ENCODE measurements around the gene SOX6.

Gene SOX6

GRCh38 chr11:16317712-16318111 is 38.6 kb downstream of the SOX6 start:
- H3K4me3 ChIP-seq (ENCODE audit: low read length) = no peak overlapping the region
- no peaks in the 10 kb centered on the region for H3K9me2 ChIP-seq (replicated peaks; ENCODE audit: insufficient read depth, low read length)
- H3K79me2 ChIP-seq (ENCODE audit: low read length) = no peaks in the 10 kb centered on the region
- H3K27me3 ChIP-seq (replicated peaks; ENCODE audit: insufficient read depth, low read length) = no peaks in the 10 kb centered on the region
- H4K20me1 ChIP-seq (ENCODE audit: insufficient read depth, low read length) = no peaks in the 10 kb centered on the region
- no peaks in the 10 kb centered on the region for H3K36me3 ChIP-seq (replicated peaks; ENCODE audit: insufficient read depth, low read length)
- no peak overlapping the region for H2AFZ ChIP-seq (ENCODE audit: low read length)
- DNase-seq = no peak
- no peak overlapping the region for H3K27ac ChIP-seq (ENCODE audit: low read length)
- no peaks in the 10 kb centered on the region for H3K9me3 ChIP-seq (replicated peaks; ENCODE audit: insufficient read depth, low read length)
- no peak for TF ChIP-seq EZH2 (optimal IDR thresholded peaks at IDR 0.05; ENCODE audit: low read depth, low read length)
- TF ChIP-seq CTCF (IDR thresholded peaks at IDR 0.05; ENCODE audit: low read length) = no peak
- TF ChIP-seq EZH2phosphoT487 (IDR thresholded peaks at IDR 0.05; ENCODE audit: low read length) = no peak
- H3K9ac ChIP-seq (ENCODE audit: low read length) = no peak overlapping the region
- no peaks in the 10 kb centered on the region for H3K4me1 ChIP-seq (ENCODE audit: low read length)
- H3F3A ChIP-seq (ENCODE audit: insufficient read depth, low read length) = no peaks in the 10 kb centered on the region
- H3K4me2 ChIP-seq (ENCODE audit: low read depth, low read length) = no peak overlapping the region

- no peaks in the 10 kb centered on the region for H3K79me2 ChIP-seq (ENCODE audit: low read length)
- H3K36me3 ChIP-seq (replicated peaks; ENCODE audit: insufficient read depth, low read length) = no peaks in the 10 kb centered on the region
- no peak overlapping the region for H3K4me3 ChIP-seq (ENCODE audit: low read length)
- no peak for DNase-seq
- no peaks in the 10 kb centered on the region for H4K20me1 ChIP-seq (ENCODE audit: insufficient read depth, low read length)
- TF ChIP-seq CTCF (IDR thresholded peaks at IDR 0.05; ENCODE audit: low read length) (no peak), EZH2 (optimal IDR thresholded peaks at IDR 0.05; ENCODE audit: low read depth, low read length) (no peak), EZH2phosphoT487 (IDR thresholded peaks at IDR 0.05; ENCODE audit: low read length) (no peak)
- H3K27ac ChIP-seq (ENCODE audit: low read length) = no peak overlapping the region
- no peaks in the 10 kb centered on the region for H3K27me3 ChIP-seq (replicated peaks; ENCODE audit: insufficient read depth, low read length)
- H3K9me3 ChIP-seq (replicated peaks; ENCODE audit: insufficient read depth, low read length) = no peaks in the 10 kb centered on the region
- H3K4me2 ChIP-seq (ENCODE audit: low read depth, low read length) = no peak overlapping the region
- H3K4me1 ChIP-seq (ENCODE audit: low read length) = no peaks in the 10 kb centered on the region
- no peaks in the 10 kb centered on the region for H3F3A ChIP-seq (ENCODE audit: insufficient read depth, low read length)
- H3K9me2 ChIP-seq (replicated peaks; ENCODE audit: insufficient read depth, low read length) = no peaks in the 10 kb centered on the region
- H3K9ac ChIP-seq (ENCODE audit: low read length) = no peak overlapping the region
- H2AFZ ChIP-seq (ENCODE audit: low read length) = no peak overlapping the region
Measured at GRCh38 chr11:16313846-16314245, 42.5 kb downstream of the SOX6 start.

DNA sequence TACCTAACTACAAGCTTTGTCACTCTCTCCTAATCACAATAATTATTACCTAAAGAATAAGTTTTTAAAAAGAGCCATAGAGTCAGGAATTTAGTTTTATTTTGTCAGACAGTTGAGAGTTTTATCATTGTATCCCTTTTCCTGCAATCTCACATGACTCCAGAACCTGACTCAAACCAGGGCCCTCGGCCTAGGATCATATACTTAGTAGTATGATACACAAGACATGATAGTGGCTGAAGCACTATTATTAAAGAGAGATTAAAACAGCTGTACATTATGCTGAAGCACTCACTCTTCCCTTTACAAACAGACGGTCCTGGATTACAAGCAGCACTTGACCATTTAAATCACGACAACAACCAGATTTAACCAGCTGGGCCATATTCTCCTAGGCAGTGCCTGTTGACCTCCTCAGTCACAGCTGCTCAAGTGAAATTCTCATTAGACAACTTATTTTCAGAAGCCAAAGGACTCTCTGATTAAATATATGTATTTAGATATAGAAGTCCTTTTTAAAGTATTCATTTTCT is 44.0 kb downstream of the SOX6 start:
- no peaks in the 10 kb centered on the region for H3K36me3 ChIP-seq (replicated peaks; ENCODE audit: insufficient read depth, low read length)
- DNase-seq = no peak
- H3K27me3 ChIP-seq (replicated peaks; ENCODE audit: insufficient read depth, low read length) = no peaks in the 10 kb centered on the region
- no peaks in the 10 kb centered on the region for H3K9me3 ChIP-seq (replicated peaks; ENCODE audit: insufficient read depth, low read length)
- no peak overlapping the region for H3K4me2 ChIP-seq (ENCODE audit: low read depth, low read length)
- TF ChIP-seq CTCF (IDR thresholded peaks at IDR 0.05; ENCODE audit: low read length) (no peak), EZH2phosphoT487 (IDR thresholded peaks at IDR 0.05; ENCODE audit: low read length) (no peak), EZH2 (optimal IDR thresholded peaks at IDR 0.05; ENCODE audit: low read depth, low read length) (no peak)
- H3K79me2 ChIP-seq (ENCODE audit: low read length) = no peaks in the 10 kb centered on the region
- H3K9me2 ChIP-seq (replicated peaks; ENCODE audit: insufficient read depth, low read length) = no peaks in the 10 kb centered on the region
- no peaks in the 10 kb centered on the region for H4K20me1 ChIP-seq (ENCODE audit: insufficient read depth, low read length)
- no peaks in the 10 kb centered on the region for H3F3A ChIP-seq (ENCODE audit: insufficient read depth, low read length)
- H3K4me3 ChIP-seq (ENCODE audit: low read length) = no peak overlapping the region
- no peak overlapping the region for H3K27ac ChIP-seq (ENCODE audit: low read length)
- H3K9ac ChIP-seq (ENCODE audit: low read length) = no peak overlapping the region
- no peaks in the 10 kb centered on the region for H3K4me1 ChIP-seq (ENCODE audit: low read length)
- no peak overlapping the region for H2AFZ ChIP-seq (ENCODE audit: low read length)

Data from MM.1S (cell line).